Testis (tissue), 2 donors: Measurements from ENCODE around the gene SSBP3.

Experiments used
- POLR2A ChIP-seq: fragments of 450-650 bp; IDR thresholded peaks from one replicate; pipeline ENCODE4 v1.6.1; 2017; ENCODE audit warnings: antibody characterized with exemption, mild to moderate bottlenecking, moderate library complexity
- TF ChIP-seq, protein P1 (sequence below), 3 experiments: fragments of 450-650 bp in 2 of 3; fragments of 200-600 bp in 1 of 3; sonication (generic) in 1 of 3; IDR thresholded peaks; one replicate each; pipeline ENCODE4 v1.5.1; 2016 to 2019; ENCODE audit warnings: antibody characterized with exemption in 3 of 3, mild to moderate bottlenecking in 2 of 3, moderate library complexity in 1 of 3

DNA sequence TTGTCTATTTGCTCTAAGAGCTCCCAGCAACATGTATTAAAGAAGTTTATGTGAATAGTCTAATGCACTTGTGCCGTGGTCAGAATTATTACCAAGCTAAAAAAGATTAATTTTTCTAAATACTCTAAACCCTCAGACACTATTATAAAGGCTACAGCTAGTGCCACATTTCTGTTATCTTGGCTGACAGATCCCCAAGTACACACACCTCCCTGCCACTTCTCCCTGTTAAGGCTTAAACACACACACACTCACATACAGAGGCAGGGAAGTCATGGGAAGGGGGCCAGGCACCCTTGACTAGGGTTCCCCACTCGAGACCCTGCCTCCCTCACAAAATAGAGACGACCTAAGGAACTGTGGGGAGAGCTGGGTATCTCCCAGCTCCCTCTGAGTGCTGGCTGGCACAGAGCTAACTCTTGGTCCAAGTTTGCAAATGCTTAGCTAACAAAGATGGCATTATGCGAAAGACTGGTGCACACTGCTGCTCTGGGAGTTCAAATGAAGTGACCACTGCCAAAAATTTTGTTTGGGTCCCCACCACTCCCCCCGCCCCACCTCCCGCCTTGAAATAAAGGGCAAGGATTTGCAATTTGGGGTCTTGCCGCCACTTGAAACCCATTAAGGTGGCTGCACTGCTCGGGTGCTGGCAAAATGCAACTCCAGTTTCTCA, 9.8 kb downstream of the SSBP3 start:
- TF ChIP-seq, protein P1, sequence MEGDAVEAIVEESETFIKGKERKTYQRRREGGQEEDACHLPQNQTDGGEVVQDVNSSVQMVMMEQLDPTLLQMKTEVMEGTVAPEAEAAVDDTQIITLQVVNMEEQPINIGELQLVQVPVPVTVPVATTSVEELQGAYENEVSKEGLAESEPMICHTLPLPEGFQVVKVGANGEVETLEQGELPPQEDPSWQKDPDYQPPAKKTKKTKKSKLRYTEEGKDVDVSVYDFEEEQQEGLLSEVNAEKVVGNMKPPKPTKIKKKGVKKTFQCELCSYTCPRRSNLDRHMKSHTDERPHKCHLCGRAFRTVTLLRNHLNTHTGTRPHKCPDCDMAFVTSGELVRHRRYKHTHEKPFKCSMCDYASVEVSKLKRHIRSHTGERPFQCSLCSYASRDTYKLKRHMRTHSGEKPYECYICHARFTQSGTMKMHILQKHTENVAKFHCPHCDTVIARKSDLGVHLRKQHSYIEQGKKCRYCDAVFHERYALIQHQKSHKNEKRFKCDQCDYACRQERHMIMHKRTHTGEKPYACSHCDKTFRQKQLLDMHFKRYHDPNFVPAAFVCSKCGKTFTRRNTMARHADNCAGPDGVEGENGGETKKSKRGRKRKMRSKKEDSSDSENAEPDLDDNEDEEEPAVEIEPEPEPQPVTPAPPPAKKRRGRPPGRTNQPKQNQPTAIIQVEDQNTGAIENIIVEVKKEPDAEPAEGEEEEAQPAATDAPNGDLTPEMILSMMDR (IDR thresholded peaks at IDR 0.05): no peak
- no peak for TF ChIP-seq POLR2A
